Tibial nerve (tissue), 4 donors: ENCODE results near the gene PTPN2. TPM values are rescaled to one million over a fixed set of nuclear protein-coding genes. Genes with fewer than 3 reads are reported as not detected.

Experiments used
- DNase-seq, 2 donors: peaks; one replicate each; pipeline ENCODE4 v3.0.0-alpha.2; 2019; ENCODE audit warnings: low spot score in 2 of 2
- H3K27ac ChIP-seq, 4 donors: fragments of 200-600 bp; sonication (generic) in 3 of 4; one replicate each; pipeline ENCODE4 v1.5.1; 2017 to 2019; ENCODE audit warnings: mild to moderate bottlenecking in 1 of 4
- H3K27me3 ChIP-seq, 2 donors: fragments of 200-600 bp; sonication (generic) in 1 of 2; one replicate each; pipeline versions ENCODE4 v1.5.1 to v1.6.0; 2017 to 2019
- H3K36me3 ChIP-seq, 3 donors: fragments of 200-600 bp; sonication (generic); one replicate each; pipeline ENCODE4 v1.5.1; 2018 to 2019
- H3K4me1 ChIP-seq, 4 donors: fragments of 200-600 bp; sonication (generic) in 3 of 4; one replicate each; pipeline ENCODE4 v1.5.1; 2017 to 2019
- H3K4me3 ChIP-seq, 4 donors: fragments of 200-600 bp; sonication (generic) in 3 of 4; one replicate each; pipeline ENCODE4 v1.5.1; 2017 to 2019; ENCODE audit warnings: mild to moderate bottlenecking in 1 of 4, moderate library complexity in 1 of 4
- H3K9me3 ChIP-seq, 4 donors: fragments of 200-600 bp; sonication (generic) in 3 of 4; one replicate each; pipeline ENCODE4 v1.5.1; 2017 to 2019
- EP300 ChIP-seq, 2 donors: sonication (generic); formaldehyde crosslinking; IDR thresholded peaks; one replicate each; pipeline ENCODE4 v1.6.1; 2017; ENCODE audit warnings: antibody characterized with exemption in 2 of 2, mild to moderate bottlenecking in 1 of 2
- POLR2A ChIP-seq, 2 donors: fragments of 450-650 bp; IDR thresholded peaks; one replicate each; pipeline ENCODE4 v1.6.1; 2017; ENCODE audit warnings: antibody characterized with exemption in 2 of 2, mild to moderate bottlenecking in 2 of 2, moderate library complexity in 2 of 2
- WGBS, 2 donors: methylation state at CpG; one replicate each; pipeline ENCODE4 v1.1.5; 2018; 5-methylcytosine and 5-hydroxymethylcytosine counted together
- total RNA-seq, 4 donors: library from RNA; depleted of rRNA; stranded (reverse); fragments of >200 nt; gene quantifications; one replicate each; pipeline ENCODE4 v1.1.0, GENCODE V29; 2016
- TF ChIP-seq, protein P1 (sequence below), 5 experiments: fragments of 200-600 bp in 3 of 5; fragments of 450-650 bp in 2 of 5; sonication (generic) in 3 of 5; IDR thresholded peaks; one replicate each; pipeline ENCODE4 v1.5.1; 2016 to 2019; ENCODE audit warnings: antibody characterized with exemption in 5 of 5, mild to moderate bottlenecking in 3 of 5, moderate library complexity in 2 of 5

Gene PTPN2
- total RNA-seq, 4 donors from 2014 or later: 12.9 to 50.5 (median 30.7) TPM

DNA sequence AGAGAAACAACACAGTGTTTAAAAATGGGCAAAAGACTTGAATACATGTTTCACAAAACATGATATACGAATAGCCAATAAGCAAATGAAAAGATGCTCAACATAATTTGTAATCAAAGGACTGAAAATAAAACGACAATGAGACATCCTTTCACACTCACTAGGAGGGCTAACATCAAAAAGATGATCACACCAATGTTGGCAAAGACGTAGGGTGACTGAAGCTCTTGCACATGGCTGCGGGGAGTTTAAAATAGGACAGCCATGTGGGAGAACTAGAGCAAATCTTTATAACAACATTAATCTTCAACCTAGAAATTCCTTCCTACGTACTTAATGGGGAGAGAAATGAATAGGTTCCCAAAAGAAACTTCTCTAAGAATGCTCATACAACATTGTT, 44.6 kb upstream of the PTPN2 start:
- no peaks in the 10 kb centered on the region for H3K36me3 ChIP-seq
- TF ChIP-seq, protein P1, sequence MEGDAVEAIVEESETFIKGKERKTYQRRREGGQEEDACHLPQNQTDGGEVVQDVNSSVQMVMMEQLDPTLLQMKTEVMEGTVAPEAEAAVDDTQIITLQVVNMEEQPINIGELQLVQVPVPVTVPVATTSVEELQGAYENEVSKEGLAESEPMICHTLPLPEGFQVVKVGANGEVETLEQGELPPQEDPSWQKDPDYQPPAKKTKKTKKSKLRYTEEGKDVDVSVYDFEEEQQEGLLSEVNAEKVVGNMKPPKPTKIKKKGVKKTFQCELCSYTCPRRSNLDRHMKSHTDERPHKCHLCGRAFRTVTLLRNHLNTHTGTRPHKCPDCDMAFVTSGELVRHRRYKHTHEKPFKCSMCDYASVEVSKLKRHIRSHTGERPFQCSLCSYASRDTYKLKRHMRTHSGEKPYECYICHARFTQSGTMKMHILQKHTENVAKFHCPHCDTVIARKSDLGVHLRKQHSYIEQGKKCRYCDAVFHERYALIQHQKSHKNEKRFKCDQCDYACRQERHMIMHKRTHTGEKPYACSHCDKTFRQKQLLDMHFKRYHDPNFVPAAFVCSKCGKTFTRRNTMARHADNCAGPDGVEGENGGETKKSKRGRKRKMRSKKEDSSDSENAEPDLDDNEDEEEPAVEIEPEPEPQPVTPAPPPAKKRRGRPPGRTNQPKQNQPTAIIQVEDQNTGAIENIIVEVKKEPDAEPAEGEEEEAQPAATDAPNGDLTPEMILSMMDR (IDR thresholded peaks at IDR 0.05): no peak
- no peak for TF ChIP-seq EP300 (IDR thresholded peaks at IDR 0.05)
- no peak for TF ChIP-seq POLR2A (IDR thresholded peaks at IDR 0.05)
- H3K9me3 ChIP-seq: no peaks in the 10 kb centered on the region
- H3K4me3 ChIP-seq: no peak overlapping the region
- DNase-seq: no peak
- H3K27ac ChIP-seq: no peak overlapping the region
- no peaks in the 10 kb centered on the region for H3K27me3 ChIP-seq
- WGBS, 2 donors: 79 to 80% methylated on average over 5 of the region's 5 CpGs
- no peaks in the 10 kb centered on the region for H3K4me1 ChIP-seq

- TF ChIP-seq, protein P1 (IDR thresholded peaks at IDR 0.05): no peak
- TF ChIP-seq EP300 (IDR thresholded peaks at IDR 0.05) (no peak), POLR2A (IDR thresholded peaks at IDR 0.05) (no peak)
- Histone ChIP-seq H3K27ac (no peak overlapping the region), H3K4me1 (no peaks in the 10 kb centered on the region), H3K27me3 (no peaks in the 10 kb centered on the region), H3K36me3 (no peaks in the 10 kb centered on the region), H3K4me3 (no peak overlapping the region), H3K9me3 (no peaks in the 10 kb centered on the region)
- DNase-seq: no peak
- 72 to 75% methylated on average over 4 of the region's 4 CpGs for WGBS, 2 donors
Measured at GRCh38 chr18:12928206-12928605, 44.2 kb upstream of the PTPN2 start.

GRCh38 chr18:12924616-12925015, 40.6 kb upstream of the PTPN2 start:
- H3K4me1 ChIP-seq: no peaks in the 10 kb centered on the region
- 57 to 59% methylated on average over 6 of the region's 6 CpGs for WGBS, 2 donors
- H3K9me3 ChIP-seq: no peaks in the 10 kb centered on the region
- no peak overlapping the region for H3K4me3 ChIP-seq
- no peaks in the 10 kb centered on the region for H3K27me3 ChIP-seq
- no peak for TF ChIP-seq EP300 (IDR thresholded peaks at IDR 0.05)
- TF ChIP-seq, protein P1 (IDR thresholded peaks at IDR 0.05): no peak
- H3K36me3 ChIP-seq: no peaks in the 10 kb centered on the region
- no peak overlapping the region for H3K27ac ChIP-seq
- no peak for DNase-seq

GRCh38 chr18:12922266-12922665, 38.2 kb upstream of the PTPN2 start:
- Histone ChIP-seq H3K27ac (no peak overlapping the region), H3K27me3 (no peaks in the 10 kb centered on the region), H3K36me3 (no peaks in the 10 kb centered on the region), H3K4me1 (no peaks in the 10 kb centered on the region), H3K4me3 (no peak overlapping the region), H3K9me3 (no peaks in the 10 kb centered on the region)
- TF ChIP-seq EP300 (IDR thresholded peaks at IDR 0.05): no peak
- TF ChIP-seq, protein P1 (IDR thresholded peaks at IDR 0.05): no peak
- no peak for TF ChIP-seq POLR2A (IDR thresholded peaks at IDR 0.05)
- no peak for DNase-seq
- WGBS, 2 donors: 82 to 83% methylated on average over 1 of the region's 1 CpG

DNA sequence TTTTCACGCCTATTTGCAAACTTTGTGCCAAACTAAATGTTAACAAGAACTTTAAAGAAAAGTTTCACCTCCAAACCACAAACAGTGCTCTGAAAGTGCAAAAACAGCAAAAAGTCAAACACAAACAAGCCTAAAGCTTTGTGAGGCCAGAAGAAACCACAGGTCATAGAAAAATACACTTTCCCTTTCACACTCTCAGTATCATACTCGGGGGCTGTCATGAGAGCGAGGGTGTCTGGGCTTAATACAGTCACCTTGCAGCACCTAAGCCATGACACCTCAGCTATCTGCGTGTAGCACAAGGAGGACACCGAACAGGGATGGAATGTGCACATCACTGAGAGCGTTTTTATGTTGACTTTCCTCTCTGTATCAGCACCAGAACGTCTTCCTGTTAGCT, 37.1 kb upstream of the PTPN2 start:
- DNase-seq: no peak
- Histone ChIP-seq H3K4me3 (no peak overlapping the region), H3K27ac (no peak overlapping the region), H3K4me1 (no peaks in the 10 kb centered on the region), H3K9me3 (no peaks in the 10 kb centered on the region), H3K36me3 (no peaks in the 10 kb centered on the region), H3K27me3 (no peaks in the 10 kb centered on the region)
- WGBS, 2 donors: 72 to 79% methylated on average over 7 of the region's 7 CpGs
- no peak for TF ChIP-seq EP300 (IDR thresholded peaks at IDR 0.05)
- TF ChIP-seq, protein P1 (IDR thresholded peaks at IDR 0.05): no peak
- TF ChIP-seq POLR2A (IDR thresholded peaks at IDR 0.05): no peak
